ENCODE measurements around the gene TSPYL6. TPM values are rescaled to one million over a fixed set of nuclear protein-coding genes. Genes with fewer than 3 reads are reported as not detected.
A peak's percentile ranks its signal among the peaks of the same experiment; 100 is the strongest.
"Not testable (repeated sequence)": the region's sequence is repeated elsewhere in the genome, so short reads cannot be mapped to it uniquely, and the experiment has no call there.

The TSPYL6 gene
- total RNA-seq = under 0.01 TPM

- DNase-seq (ENCODE audit: low read depth in 2 of 3, low spot score in 2 of 3) = no peak
Observed at GRCh38 chr2:54256091-54256694, at the start of gene TSPYL6. TSPYL6 (minus strand) TSS chr2:54256229; CDS start chr2:54256151, 78 bp downstream.

GRCh38 chr2:54303631-54304030 is 47.6 kb upstream of the TSPYL6 start:
- no peak for DNase-seq (ENCODE audit: low read depth in 2 of 3, low spot score in 2 of 3)

- DNase-seq (ENCODE audit: low read depth in 2 of 3, low spot score in 2 of 3) = no peak
Observed at GRCh38 chr2:54298514-54298913, 42.5 kb upstream of the TSPYL6 start.

GRCh38 chr2:54295911-54296310 is 39.9 kb upstream of the TSPYL6 start:
- DNase-seq (ENCODE audit: low read depth in 2 of 3, low spot score in 2 of 3) = no peak

GRCh38 chr2:54294665-54295064 is 38.6 kb upstream of the TSPYL6 start:
- DNase-seq (ENCODE audit: low read depth in 2 of 3, low spot score in 2 of 3) = not testable (repeated sequence)

- DNase-seq (ENCODE audit: low read depth in 2 of 3, low spot score in 2 of 3) = no peak
Observed at GRCh38 chr2:54290356-54291025, 34.5 kb upstream of the TSPYL6 start.

GRCh38 chr2:54289917-54290316 is 33.9 kb upstream of the TSPYL6 start:
- no peak for DNase-seq (ENCODE audit: low read depth in 2 of 3, low spot score in 2 of 3)

GRCh38 chr2:54287532-54287931 is 31.5 kb upstream of the TSPYL6 start:
- DNase-seq (ENCODE audit: low read depth in 2 of 3, low spot score in 2 of 3) = no peak

- DNase-seq (ENCODE audit: low read depth in 2 of 3, low spot score in 2 of 3) = no peak
Observed at GRCh38 chr2:54285451-54285850, 29.4 kb upstream of the TSPYL6 start.

- DNase-seq (ENCODE audit: low read depth in 2 of 3, low spot score in 2 of 3) = no peak
Observed at GRCh38 chr2:54284826-54285225, 28.8 kb upstream of the TSPYL6 start.

- DNase-seq (ENCODE audit: low read depth in 2 of 3, low spot score in 2 of 3) = no peak
Observed at GRCh38 chr2:54279385-54279784, 23.4 kb upstream of the TSPYL6 start.

GRCh38 chr2:54275541-54275940 is 19.5 kb upstream of the TSPYL6 start:
- no peak for DNase-seq (ENCODE audit: low read depth in 2 of 3, low spot score in 2 of 3)

GRCh38 chr2:54274781-54275242 is 18.8 kb upstream of the TSPYL6 start:
- no peak for DNase-seq (ENCODE audit: low read depth in 2 of 3, low spot score in 2 of 3)

GRCh38 chr2:54271843-54272627 is 16.0 kb upstream of the TSPYL6 start:
- no peak for DNase-seq (ENCODE audit: low read depth in 2 of 3, low spot score in 2 of 3)

- DNase-seq (ENCODE audit: low read depth in 2 of 3, low spot score in 2 of 3) = peak in 1 of 3 donors; percentile 1
Observed at GRCh38 chr2:54271189-54271588, 15.2 kb upstream of the TSPYL6 start.

- DNase-seq (ENCODE audit: low read depth in 2 of 3, low spot score in 2 of 3) = no peak
Observed at GRCh38 chr2:54267577-54267976, 11.5 kb upstream of the TSPYL6 start.

- DNase-seq (ENCODE audit: low read depth in 2 of 3, low spot score in 2 of 3) = not testable (repeated sequence)
Observed at GRCh38 chr2:54265081-54265480, 9.1 kb upstream of the TSPYL6 start.

GRCh38 chr2:54262015-54262765 is 6.2 kb upstream of the TSPYL6 start:
- DNase-seq (ENCODE audit: low read depth in 2 of 3, low spot score in 2 of 3) = no peak

- no peak for DNase-seq (ENCODE audit: low read depth in 2 of 3, low spot score in 2 of 3)
Observed at GRCh38 chr2:54261537-54261936, 5.5 kb upstream of the TSPYL6 start.

- no peak for DNase-seq (ENCODE audit: low read depth in 2 of 3, low spot score in 2 of 3)
Observed at GRCh38 chr2:54260241-54260595, 4.2 kb upstream of the TSPYL6 start.

Data from hematopoietic multipotent progenitor cell (in vitro differentiated cells).